NCI-H146 treated with DMSO at 0.1 percent for 48 hours (cell line): ENCODE measurements around the gene IGSF21.

Experiments
- DNase-seq: peaks from one replicate; lab custom pipeline; 2025; ENCODE audit not compliant: unreplicated experiment; lab: John Stamatoyannopoulos, UW

The IGSF21 gene

GRCh38 chr1:18107369-18108298, at the start of gene IGSF21:
IGSF21 (plus strand) TSS chr1:18107798; CDS start chr1:18108129, 331 bp downstream.
- DNase-seq: no peak

GRCh38 chr1:18058206-18058921, 49.2 kb upstream of the IGSF21 start:
- DNase-seq: no peak

DNA sequence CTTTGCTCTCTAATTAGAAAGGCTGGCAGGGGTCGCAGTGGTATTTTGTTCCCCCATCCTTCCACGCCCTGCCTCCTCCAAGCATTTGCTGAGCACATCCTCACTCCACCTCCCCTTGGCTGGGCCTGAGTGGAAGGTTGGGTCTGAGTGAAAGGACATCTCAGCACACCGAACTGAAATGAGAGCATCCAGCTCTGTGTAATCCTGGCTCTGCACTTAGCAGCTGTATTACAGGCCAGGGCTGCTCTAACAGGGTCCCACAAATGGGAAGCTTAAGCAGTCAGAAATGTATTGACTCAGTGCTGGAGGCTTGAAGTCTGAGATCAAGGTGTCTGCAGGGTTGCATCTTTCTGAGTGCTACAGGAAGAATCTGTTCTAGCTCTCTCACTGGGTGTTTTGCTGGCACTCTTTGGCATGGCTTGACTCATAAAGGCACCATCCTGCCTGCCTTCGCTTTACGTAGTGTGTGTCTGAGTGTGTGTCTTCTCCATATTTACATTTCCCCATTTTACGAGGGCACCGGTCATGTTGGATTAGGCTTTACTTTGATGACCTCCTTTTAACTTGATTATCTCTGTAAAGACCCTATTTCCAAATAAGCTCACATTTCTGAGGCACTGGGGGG, 48.5 kb upstream of the IGSF21 start:
- no peak for DNase-seq

GRCh38 chr1:18060366-18060765, 47.2 kb upstream of the IGSF21 start:
- no peak for DNase-seq

GRCh38 chr1:18062185-18062584, 45.4 kb upstream of the IGSF21 start:
- DNase-seq: no peak

DNA sequence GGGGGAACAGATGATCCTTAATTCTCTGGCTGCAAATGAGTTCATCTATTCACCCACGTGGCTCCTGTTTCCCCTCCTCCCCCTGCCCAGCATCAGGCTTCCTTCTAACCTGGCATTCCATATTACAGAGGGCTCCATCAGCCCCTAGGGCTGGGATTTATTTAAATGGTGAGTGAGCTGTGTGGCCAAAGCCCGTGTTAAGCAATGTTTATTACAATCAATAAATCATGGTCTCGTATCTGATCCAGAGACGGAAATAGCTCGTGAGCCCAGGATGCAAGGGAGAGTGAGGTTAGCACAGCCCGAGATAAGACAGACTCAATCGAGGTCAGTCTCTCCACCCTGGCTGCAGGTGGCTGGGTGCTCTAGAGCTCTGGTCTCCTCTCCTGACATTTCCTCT, 43.1 kb upstream of the IGSF21 start:
- DNase-seq: no peak

- no peak for DNase-seq
These were observed 41.0 kb upstream of the IGSF21 start for GRCh38 chr1:18066576-18066975.

GRCh38 chr1:18069903-18070302, 37.7 kb upstream of the IGSF21 start:
- DNase-seq: no peak

- no peak for DNase-seq
These were observed 35.5 kb upstream of the IGSF21 start for GRCh38 chr1:18072066-18072465.

DNA sequence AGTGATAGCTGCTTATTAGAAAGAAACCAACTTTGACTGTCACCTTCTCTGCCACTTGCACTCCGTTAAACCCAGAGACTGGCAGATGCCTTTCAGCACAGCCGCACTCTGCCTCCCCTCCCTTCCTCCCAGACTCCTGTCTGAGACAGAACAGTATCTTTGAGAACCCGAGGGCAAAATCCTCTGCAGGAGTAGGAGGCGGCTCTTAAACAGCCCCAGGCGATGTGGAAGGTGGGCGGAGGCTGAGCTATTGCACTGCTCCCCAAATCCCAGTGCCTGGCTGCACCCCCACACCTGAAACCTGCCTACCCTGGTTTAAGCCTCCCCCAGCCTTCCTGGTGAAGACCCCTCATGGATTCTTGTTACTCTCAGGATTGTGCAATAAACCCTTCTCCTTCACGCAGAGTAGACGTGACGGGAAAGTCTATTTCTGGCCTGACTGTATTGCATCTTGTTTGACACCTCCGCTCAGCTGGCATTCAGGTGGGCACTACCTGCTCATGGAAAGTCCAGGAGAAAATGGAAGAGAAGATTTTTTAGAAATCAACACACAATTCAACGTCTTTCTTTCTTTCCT, 34.4 kb upstream of the IGSF21 start:
- DNase-seq: no peak

DNA sequence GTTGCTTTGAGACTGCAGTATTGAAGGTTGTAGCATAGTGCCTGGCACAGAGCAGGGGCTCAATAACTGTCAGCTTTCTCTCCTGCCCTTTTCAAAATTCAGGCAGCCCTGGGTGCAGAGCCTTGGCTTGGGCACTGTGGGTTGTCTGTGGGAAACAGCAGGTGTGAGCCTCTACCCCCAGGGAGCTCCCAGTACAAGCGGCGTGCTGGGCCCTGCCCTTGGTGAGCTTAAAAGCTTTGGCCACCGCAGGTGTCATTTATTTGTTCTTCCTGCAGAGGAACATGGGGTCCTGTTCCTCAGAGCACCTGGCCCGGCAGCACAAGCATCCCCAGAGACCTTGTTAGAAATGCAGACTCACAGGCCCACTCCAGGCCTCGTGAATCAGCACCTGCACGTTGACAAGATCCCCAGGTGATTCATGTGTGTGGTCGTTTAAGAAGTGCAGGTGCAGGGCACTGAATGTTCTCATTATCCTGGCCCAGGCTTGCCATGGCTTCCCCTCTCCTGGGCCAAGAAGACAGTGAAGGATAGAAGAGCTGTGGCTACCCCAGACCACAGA, 29.9 kb upstream of the IGSF21 start:
- no peak for DNase-seq

- no peak for DNase-seq
These were observed 27.5 kb upstream of the IGSF21 start for GRCh38 chr1:18079941-18080735.

- no peak for DNase-seq
These were observed 22.1 kb upstream of the IGSF21 start for GRCh38 chr1:18085387-18086074.

DNA sequence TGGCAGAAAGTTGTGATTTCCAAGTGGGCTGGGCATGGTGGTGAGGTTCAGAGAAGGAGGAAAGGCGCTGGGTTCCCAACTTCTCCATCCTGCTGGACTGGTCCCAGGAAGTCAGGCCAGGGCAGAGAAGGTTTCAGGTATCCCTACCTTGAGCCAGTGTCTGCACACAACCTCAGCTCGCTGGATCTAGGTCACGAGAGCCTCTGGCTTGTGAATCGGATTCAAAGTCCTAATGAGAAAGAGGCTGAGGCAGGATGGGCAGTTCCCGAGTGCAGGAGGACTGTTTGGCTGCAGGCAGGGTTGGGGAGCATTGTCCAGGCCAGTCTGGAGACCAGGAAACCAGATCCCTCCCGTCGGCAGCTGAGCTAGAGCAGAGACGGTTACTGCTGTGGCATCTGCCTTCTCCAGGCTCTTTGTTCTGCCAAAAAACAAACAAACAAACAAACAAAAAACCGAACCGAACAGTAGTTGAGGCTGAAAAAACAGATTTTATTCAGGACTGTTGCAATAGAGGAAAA, 19.5 kb upstream of the IGSF21 start:
- DNase-seq: no peak

DNA sequence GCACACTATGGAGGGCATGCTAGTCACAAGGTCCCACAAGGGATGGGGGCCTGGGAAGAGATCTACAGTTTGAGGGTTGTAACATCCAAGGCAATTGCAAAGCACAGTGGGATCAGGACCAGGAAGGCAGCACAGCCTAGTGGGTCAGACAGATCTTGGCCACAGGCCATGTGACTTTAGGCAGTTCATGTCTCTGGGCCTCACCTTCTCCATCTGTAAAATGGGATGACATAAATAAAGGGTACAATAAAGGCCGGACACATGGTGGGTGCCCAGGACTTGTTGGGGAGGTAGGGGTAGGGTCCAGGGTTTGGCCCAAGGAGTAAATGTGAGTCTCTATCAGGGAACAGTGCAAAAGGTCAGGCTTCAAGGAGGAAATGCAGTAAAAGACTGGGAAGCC, 18.1 kb upstream of the IGSF21 start:
- DNase-seq: no peak

DNA sequence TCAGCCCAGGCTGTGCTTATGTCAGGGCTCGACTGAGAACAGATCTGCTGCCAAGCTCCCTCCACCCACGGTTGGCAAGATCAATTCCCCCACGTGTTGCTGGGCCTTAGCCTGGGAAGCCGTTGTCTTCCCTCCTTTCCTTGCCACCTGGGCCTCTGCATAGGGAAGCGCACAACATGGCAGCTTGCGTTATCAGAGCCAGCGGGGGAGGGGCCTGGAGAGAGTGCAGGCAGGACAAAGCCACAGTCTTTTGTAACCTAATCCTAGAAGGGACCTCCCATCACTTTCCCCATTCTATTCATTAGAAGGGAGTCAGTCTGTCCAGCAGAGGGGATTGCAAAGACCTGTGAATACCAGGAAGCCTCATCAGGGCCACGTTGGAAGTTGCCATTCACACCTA, 17.0 kb upstream of the IGSF21 start:
- DNase-seq: no peak

GRCh38 chr1:18091660-18092446, 15.7 kb upstream of the IGSF21 start:
- DNase-seq: no peak

DNA sequence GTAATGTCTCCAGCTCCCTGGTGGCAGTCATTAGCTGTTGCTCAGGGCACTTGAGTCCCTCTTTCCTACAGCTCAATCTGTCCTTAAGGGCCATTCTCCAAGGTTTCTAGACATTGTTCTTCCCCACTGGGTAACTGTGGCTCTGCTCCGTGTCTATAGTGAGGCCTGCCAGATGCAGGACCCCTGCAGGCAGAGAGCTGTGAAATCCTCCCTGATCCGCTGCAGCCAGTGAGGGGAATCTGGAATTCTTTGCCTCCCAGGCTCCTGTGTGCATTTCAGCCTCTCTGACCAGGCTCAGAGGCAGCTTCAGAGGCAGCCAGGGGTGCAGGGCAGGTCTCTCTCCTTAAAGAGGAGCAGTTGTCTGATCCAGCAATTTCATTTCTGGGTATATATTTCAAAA, 14.4 kb upstream of the IGSF21 start:
- DNase-seq: no peak

GRCh38 chr1:18093646-18094045, 14.0 kb upstream of the IGSF21 start:
- no peak for DNase-seq
